Hepatocyte (in vitro differentiated cells): ENCODE measurements around the gene ADGRV1.

Source experiments
- EZH2 ChIP-seq: fragments of 200-600 bp; sonication (generic); IDR thresholded peaks from 2 replicates; pipeline ENCODE4 v1.6.1; 2016; ENCODE audit warnings: antibody characterized with exemption, mild to moderate bottlenecking, borderline replicate concordance
- EZH2phosphoT487 ChIP-seq: fragments of 200-600 bp; sonication (generic); IDR thresholded peaks from one replicate; pipeline ENCODE4 v1.6.1; 2018; ENCODE audit warnings: antibody characterized with exemption, mild to moderate bottlenecking, low read depth, moderate library complexity; ENCODE audit not compliant: unreplicated experiment, severe bottlenecking
- TF ChIP-seq, protein P1 (sequence below): fragments of 200-600 bp; sonication (generic); IDR thresholded peaks from 2 replicates; pipeline ENCODE4 v1.5.1; 2016; ENCODE audit warnings: antibody characterized with exemption, mild to moderate bottlenecking; ENCODE audit not compliant: poor library complexity

DNA sequence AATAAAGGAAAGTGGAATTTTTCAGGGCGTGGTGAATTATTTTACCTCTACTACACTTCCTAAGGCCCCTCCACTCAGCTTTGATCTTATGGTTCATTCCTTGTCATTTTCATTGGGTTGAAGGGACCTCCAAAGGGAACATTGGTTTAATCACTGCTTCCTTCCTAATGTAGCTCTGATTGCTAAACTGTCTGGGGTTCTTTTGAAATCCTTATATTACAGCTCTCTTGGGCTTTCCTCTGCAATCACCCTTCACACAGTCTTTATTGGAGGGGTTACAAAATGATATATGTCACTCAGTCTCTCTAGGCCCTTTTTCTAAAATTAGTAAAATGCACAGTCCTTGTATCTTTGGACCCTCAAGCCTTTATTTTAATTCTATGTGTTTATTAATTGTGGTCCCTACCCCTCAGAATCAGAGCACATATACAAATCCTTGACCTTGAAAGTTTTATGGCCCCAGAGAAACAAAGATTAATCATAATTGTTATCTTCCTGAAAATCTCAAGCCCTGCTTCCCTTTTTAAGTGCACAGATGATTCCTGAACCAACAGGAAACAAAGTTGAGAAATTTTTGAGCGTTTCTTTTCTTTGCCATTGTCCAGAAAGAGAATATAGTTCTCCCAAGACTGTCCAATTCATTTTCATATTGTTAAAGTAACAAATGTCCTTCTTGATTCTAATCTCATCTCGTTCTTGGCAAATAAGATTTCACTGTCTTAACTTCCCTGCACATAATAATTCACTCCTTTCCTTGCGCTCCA lies 494.6 kb downstream of the ADGRV1 start:
- TF ChIP-seq, protein P1, sequence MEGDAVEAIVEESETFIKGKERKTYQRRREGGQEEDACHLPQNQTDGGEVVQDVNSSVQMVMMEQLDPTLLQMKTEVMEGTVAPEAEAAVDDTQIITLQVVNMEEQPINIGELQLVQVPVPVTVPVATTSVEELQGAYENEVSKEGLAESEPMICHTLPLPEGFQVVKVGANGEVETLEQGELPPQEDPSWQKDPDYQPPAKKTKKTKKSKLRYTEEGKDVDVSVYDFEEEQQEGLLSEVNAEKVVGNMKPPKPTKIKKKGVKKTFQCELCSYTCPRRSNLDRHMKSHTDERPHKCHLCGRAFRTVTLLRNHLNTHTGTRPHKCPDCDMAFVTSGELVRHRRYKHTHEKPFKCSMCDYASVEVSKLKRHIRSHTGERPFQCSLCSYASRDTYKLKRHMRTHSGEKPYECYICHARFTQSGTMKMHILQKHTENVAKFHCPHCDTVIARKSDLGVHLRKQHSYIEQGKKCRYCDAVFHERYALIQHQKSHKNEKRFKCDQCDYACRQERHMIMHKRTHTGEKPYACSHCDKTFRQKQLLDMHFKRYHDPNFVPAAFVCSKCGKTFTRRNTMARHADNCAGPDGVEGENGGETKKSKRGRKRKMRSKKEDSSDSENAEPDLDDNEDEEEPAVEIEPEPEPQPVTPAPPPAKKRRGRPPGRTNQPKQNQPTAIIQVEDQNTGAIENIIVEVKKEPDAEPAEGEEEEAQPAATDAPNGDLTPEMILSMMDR: no peak
- TF ChIP-seq EZH2phosphoT487: no peak
- TF ChIP-seq EZH2: no peak
